HK-2 (cell line): Measurements from ENCODE around the gene HS3ST4.

Source experiments
- DNase-seq: peaks from one replicate; pipeline ENCODE4 v3.0.0-alpha.2; 2018; ENCODE audit not compliant: unreplicated experiment

Gene HS3ST4

GRCh38 chr16:25894093-25894492, 202.3 kb downstream of the HS3ST4 start:
- no peak for DNase-seq

GRCh38 chr16:25895380-25895779, 203.6 kb downstream of the HS3ST4 start:
- DNase-seq, result no peak

- no peak for DNase-seq
Observed at GRCh38 chr16:25896411-25896810, 204.7 kb downstream of the HS3ST4 start.

- DNase-seq, result no peak
Observed at GRCh38 chr16:25897702-25898101, 205.9 kb downstream of the HS3ST4 start.

GRCh38 chr16:25905810-25906209, 214.1 kb downstream of the HS3ST4 start:
- DNase-seq, result no peak

GRCh38 chr16:25910971-25911370, 219.2 kb downstream of the HS3ST4 start:
- DNase-seq, result no peak

- no peak for DNase-seq
Observed at GRCh38 chr16:25912321-25912720, 220.6 kb downstream of the HS3ST4 start.

- no peak for DNase-seq
Observed at GRCh38 chr16:25914357-25914962, 222.7 kb downstream of the HS3ST4 start.

- no peak for DNase-seq
Observed at GRCh38 chr16:25916037-25916436, 224.3 kb downstream of the HS3ST4 start.

GRCh38 chr16:25922438-25922837, 230.7 kb downstream of the HS3ST4 start:
- DNase-seq, result no peak

GRCh38 chr16:25925421-25925820, 233.7 kb downstream of the HS3ST4 start:
- no peak for DNase-seq

- DNase-seq, result no peak
Observed at GRCh38 chr16:25931473-25932035, 239.8 kb downstream of the HS3ST4 start.

GRCh38 chr16:25941800-25942499, 250.2 kb downstream of the HS3ST4 start:
- no peak for DNase-seq

- DNase-seq, result no peak
Observed at GRCh38 chr16:25950586-25951281, 259.0 kb downstream of the HS3ST4 start.

- no peak for DNase-seq
Observed at GRCh38 chr16:25951999-25952398, 260.2 kb downstream of the HS3ST4 start.

GRCh38 chr16:25952983-25953382, 261.2 kb downstream of the HS3ST4 start:
- no peak for DNase-seq

GRCh38 chr16:25957707-25958106, 265.9 kb downstream of the HS3ST4 start:
- no peak for DNase-seq

- no peak for DNase-seq
Observed at GRCh38 chr16:25959221-25959620, 267.5 kb downstream of the HS3ST4 start.

- no peak for DNase-seq
Observed at GRCh38 chr16:25966172-25967097, 274.7 kb downstream of the HS3ST4 start.

GRCh38 chr16:25977121-25977520, 285.4 kb downstream of the HS3ST4 start:
- DNase-seq, result no peak

GRCh38 chr16:25978218-25978617, 286.5 kb downstream of the HS3ST4 start:
- DNase-seq, result no peak

GRCh38 chr16:25988084-25988483, 296.3 kb downstream of the HS3ST4 start:
- no peak for DNase-seq
